Neural cell (in vitro differentiated cells): ENCODE data around the gene TOPBP1. TPM values are rescaled to one million over a fixed set of nuclear protein-coding genes. Genes with fewer than 3 reads are reported as not detected.

ENCODE experiments used
- H2AFZ ChIP-seq: fragments of 200-600, 300-800 bp; sonication (generic), shearing (Covaris generic); 2 replicates; pipeline ENCODE4 v1.6.0; 2014; ENCODE audit warnings: low read depth, mild to moderate bottlenecking, antibody characterized with exemption, low read length, moderate library complexity
- H3F3A ChIP-seq: fragments of 200-600 bp; shearing (Covaris generic); 2 replicates; pipeline ENCODE4 v1.6.1; 2016; ENCODE audit warnings: mild to moderate bottlenecking, moderate library complexity, mixed read lengths, antibody characterized with exemption, low read length; ENCODE audit not compliant: insufficient read depth, poor library complexity, severe bottlenecking
- H3K27ac ChIP-seq: fragments of 200-600, 300-800 bp; sonication (generic), shearing (Covaris generic); 2 replicates; pipeline ENCODE4 v1.5.1; 2014; ENCODE audit warnings: mild to moderate bottlenecking, low read length, moderate library complexity
- H3K27me3 ChIP-seq: fragments of 300-800, 200-600 bp; sonication (generic), shearing (Covaris generic); 2 replicates; pipeline ENCODE4 v1.6.0; 2014; ENCODE audit warnings: mild to moderate bottlenecking, low read depth, low read length, moderate library complexity; ENCODE audit not compliant: insufficient read depth
- H3K36me3 ChIP-seq: fragments of 300-800, 200-600 bp; sonication (generic), shearing (Covaris generic); 2 replicates; pipeline ENCODE4 v1.5.1; 2014; ENCODE audit warnings: mild to moderate bottlenecking, antibody characterized with exemption, low read length, moderate library complexity; ENCODE audit not compliant: insufficient read depth
- H3K4me2 ChIP-seq: fragments of 300-800, 200-600 bp; sonication (generic), shearing (Covaris generic); 2 replicates; pipeline ENCODE4 v1.6.0; 2014; ENCODE audit warnings: mild to moderate bottlenecking, low read length
- H3K4me3 ChIP-seq: fragments of 300-800, 200-600 bp; sonication (generic), shearing (Covaris generic); 2 replicates; pipeline ENCODE4 v1.5.1; 2014; ENCODE audit warnings: mild to moderate bottlenecking, low read length, moderate library complexity
- H3K79me2 ChIP-seq: fragments of 200-600 bp; shearing (Covaris generic); replicated peaks from 2 replicates; pipeline ENCODE4 v1.6.0; 2014; ENCODE audit warnings: mild to moderate bottlenecking, low read length, moderate library complexity; ENCODE audit not compliant: insufficient read depth
- H3K9ac ChIP-seq: fragments of 300-800, 200-600 bp; sonication (generic), shearing (Covaris generic); 2 replicates; pipeline ENCODE4 v1.6.1; 2016; ENCODE audit warnings: mild to moderate bottlenecking, low read length, mixed read lengths
- H3K9me2 ChIP-seq: fragments of 200-600 bp; shearing (Covaris generic); 2 replicates; pipeline ENCODE4 v1.6.1; 2016; ENCODE audit warnings: mild to moderate bottlenecking, low read length, mixed read lengths; ENCODE audit not compliant: insufficient read depth
- H3K9me3 ChIP-seq: fragments of 200-600, 300-800 bp; sonication (generic), shearing (Covaris generic); 2 replicates; pipeline ENCODE4 v1.6.1; 2016; ENCODE audit warnings: mild to moderate bottlenecking, mixed run types, low read length, moderate library complexity, mixed read lengths
- H4K20me1 ChIP-seq: fragments of 200-600 bp; shearing (Covaris generic); 2 replicates; pipeline ENCODE4 v1.6.1; 2016; ENCODE audit warnings: mild to moderate bottlenecking, mixed run types; ENCODE audit not compliant: insufficient read depth
- EP300 ChIP-seq: fragments of 450-650 bp; conservative IDR thresholded peaks from 2 replicates; pipeline ENCODE4 v1.6.1; 2014; ENCODE audit warnings: antibody characterized with exemption, mild to moderate bottlenecking, moderate library complexity; ENCODE audit not compliant: poor library complexity, severe bottlenecking
- EZH2 ChIP-seq: fragments of 200-600, 300-800 bp; shearing (Covaris generic), sonication (generic); IDR thresholded peaks from 2 replicates; pipeline ENCODE4 v1.6.1; 2014; ENCODE audit warnings: antibody characterized with exemption, low read length, borderline replicate concordance, mild to moderate bottlenecking; ENCODE audit not compliant: insufficient read depth, poor library complexity, severe bottlenecking
- MXI1 ChIP-seq: fragments of 450-650 bp; conservative IDR thresholded peaks from 2 replicates; pipeline ENCODE4 v1.6.1; 2014; ENCODE audit warnings: antibody characterized with exemption, mild to moderate bottlenecking; ENCODE audit not compliant: poor library complexity, severe bottlenecking
- POLR2AphosphoS5 ChIP-seq: IDR thresholded peaks from 2 replicates; pipeline ENCODE4 v1.6.1; 2012
- RAD21 ChIP-seq: fragments of 450-650 bp; conservative IDR thresholded peaks from 2 replicates; pipeline ENCODE4 v1.6.1; 2014; ENCODE audit warnings: antibody characterized with exemption, mild to moderate bottlenecking, moderate library complexity
- SMC3 ChIP-seq: fragments of 450-650 bp; conservative IDR thresholded peaks from 2 replicates; pipeline ENCODE4 v1.6.1; 2014; ENCODE audit warnings: antibody characterized with exemption, mild to moderate bottlenecking, moderate library complexity; ENCODE audit not compliant: poor library complexity
- TAF1 ChIP-seq: IDR thresholded peaks from 2 replicates; pipeline ENCODE4 v1.6.1; 2012; ENCODE audit warnings: low read depth
- polyA plus RNA-seq: library from polyadenylated mRNA; depleted of rRNA; stranded (reverse); fragments of >200 nt; gene quantifications from 2 replicates; pipeline ENCODE4 v1.2.3, GENCODE V29; 2014
- TF ChIP-seq, protein P1 (sequence below): IDR thresholded peaks from 2 replicates; pipeline ENCODE4 v1.6.1; 2012; ENCODE audit warnings: borderline replicate concordance
- TF ChIP-seq, protein P2 (sequence below): fragments of 450-650 bp; IDR thresholded peaks from 2 replicates; pipeline ENCODE4 v1.5.1; 2014; ENCODE audit warnings: antibody characterized with exemption, mild to moderate bottlenecking, moderate library complexity; ENCODE audit not compliant: poor library complexity, severe bottlenecking

Gene TOPBP1
- polyA plus RNA-seq, 1 donor from 2014 or later, result 46.6 TPM

DNA sequence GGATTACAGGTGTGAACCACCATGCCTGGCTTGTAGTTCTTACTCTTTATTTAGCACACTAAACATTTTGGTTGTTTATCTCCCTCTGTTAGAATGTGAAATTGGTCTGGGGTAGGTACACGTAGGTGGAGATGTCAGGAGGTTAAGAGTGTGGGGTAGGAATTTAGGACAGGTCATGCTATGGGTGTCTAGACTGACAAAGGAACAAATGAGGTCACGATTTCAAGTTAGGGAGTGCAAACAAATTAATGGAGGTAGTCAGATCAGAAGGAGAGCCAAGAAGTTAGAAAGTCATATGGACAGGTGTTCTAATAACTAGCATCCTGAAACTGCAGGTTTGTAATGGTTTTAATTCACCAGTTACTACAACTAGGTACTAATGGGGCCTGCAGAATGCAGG, 68.5 kb downstream of the TOPBP1 start:
- Histone ChIP-seq H3K27ac (no peak overlapping the region), H3K4me2 (no peak overlapping the region), H3K9me2 (no peaks in the 10 kb centered on the region), H3K9me3 (no peaks in the 10 kb centered on the region), H3K27me3 (no peaks in the 10 kb centered on the region), H3F3A (no peaks in the 10 kb centered on the region), H3K36me3 (peaks cover under 1% of the 10 kb centered on the region), H4K20me1 (no peaks in the 10 kb centered on the region), H2AFZ (no peak overlapping the region), H3K4me3 (no peak overlapping the region), H3K79me2 (no peaks in the 10 kb centered on the region), H3K9ac (no peak overlapping the region)
- TF ChIP-seq EP300, result no peak
- no peak for TF ChIP-seq SMC3
- TF ChIP-seq, protein P1, sequence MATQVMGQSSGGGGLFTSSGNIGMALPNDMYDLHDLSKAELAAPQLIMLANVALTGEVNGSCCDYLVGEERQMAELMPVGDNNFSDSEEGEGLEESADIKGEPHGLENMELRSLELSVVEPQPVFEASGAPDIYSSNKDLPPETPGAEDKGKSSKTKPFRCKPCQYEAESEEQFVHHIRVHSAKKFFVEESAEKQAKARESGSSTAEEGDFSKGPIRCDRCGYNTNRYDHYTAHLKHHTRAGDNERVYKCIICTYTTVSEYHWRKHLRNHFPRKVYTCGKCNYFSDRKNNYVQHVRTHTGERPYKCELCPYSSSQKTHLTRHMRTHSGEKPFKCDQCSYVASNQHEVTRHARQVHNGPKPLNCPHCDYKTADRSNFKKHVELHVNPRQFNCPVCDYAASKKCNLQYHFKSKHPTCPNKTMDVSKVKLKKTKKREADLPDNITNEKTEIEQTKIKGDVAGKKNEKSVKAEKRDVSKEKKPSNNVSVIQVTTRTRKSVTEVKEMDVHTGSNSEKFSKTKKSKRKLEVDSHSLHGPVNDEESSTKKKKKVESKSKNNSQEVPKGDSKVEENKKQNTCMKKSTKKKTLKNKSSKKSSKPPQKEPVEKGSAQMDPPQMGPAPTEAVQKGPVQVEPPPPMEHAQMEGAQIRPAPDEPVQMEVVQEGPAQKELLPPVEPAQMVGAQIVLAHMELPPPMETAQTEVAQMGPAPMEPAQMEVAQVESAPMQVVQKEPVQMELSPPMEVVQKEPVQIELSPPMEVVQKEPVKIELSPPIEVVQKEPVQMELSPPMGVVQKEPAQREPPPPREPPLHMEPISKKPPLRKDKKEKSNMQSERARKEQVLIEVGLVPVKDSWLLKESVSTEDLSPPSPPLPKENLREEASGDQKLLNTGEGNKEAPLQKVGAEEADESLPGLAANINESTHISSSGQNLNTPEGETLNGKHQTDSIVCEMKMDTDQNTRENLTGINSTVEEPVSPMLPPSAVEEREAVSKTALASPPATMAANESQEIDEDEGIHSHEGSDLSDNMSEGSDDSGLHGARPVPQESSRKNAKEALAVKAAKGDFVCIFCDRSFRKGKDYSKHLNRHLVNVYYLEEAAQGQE, result no peak
- no peak for TF ChIP-seq EZH2
- TF ChIP-seq POLR2AphosphoS5, result no peak
- TF ChIP-seq, protein P2, sequence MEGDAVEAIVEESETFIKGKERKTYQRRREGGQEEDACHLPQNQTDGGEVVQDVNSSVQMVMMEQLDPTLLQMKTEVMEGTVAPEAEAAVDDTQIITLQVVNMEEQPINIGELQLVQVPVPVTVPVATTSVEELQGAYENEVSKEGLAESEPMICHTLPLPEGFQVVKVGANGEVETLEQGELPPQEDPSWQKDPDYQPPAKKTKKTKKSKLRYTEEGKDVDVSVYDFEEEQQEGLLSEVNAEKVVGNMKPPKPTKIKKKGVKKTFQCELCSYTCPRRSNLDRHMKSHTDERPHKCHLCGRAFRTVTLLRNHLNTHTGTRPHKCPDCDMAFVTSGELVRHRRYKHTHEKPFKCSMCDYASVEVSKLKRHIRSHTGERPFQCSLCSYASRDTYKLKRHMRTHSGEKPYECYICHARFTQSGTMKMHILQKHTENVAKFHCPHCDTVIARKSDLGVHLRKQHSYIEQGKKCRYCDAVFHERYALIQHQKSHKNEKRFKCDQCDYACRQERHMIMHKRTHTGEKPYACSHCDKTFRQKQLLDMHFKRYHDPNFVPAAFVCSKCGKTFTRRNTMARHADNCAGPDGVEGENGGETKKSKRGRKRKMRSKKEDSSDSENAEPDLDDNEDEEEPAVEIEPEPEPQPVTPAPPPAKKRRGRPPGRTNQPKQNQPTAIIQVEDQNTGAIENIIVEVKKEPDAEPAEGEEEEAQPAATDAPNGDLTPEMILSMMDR, result no peak

DNA sequence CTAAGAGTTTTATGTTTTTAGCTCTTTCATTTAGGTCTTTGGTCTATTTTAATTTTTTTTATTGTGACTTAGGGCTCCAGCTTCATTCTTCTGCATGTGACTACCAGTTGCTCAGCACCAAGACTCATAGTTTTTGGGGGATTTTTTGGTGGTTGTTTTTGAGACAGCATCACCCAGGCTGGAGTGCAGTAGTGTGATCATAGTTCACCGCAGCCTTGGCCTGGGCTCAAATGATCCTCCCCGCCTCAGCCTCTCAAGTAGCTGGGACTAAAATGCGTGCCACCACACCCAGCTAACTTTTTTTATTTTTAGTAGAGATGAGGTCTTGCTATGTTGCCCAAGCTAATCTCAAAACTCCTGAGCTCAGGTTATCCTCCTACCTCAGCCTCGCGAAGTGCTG, 68.9 kb downstream of the TOPBP1 start:
- no peak overlapping the region for H2AFZ ChIP-seq
- no peak overlapping the region for H3K9ac ChIP-seq
- no peak overlapping the region for H3K27ac ChIP-seq
- no peak overlapping the region for H3K4me2 ChIP-seq
- TF ChIP-seq MXI1 (no peak), SMC3 (no peak), EP300 (no peak), TAF1 (no peak), POLR2AphosphoS5 (no peak), EZH2 (no peak), RAD21 (no peak)
- TF ChIP-seq, protein P2, result no peak
- TF ChIP-seq, protein P1, result no peak
- no peaks in the 10 kb centered on the region for H3F3A ChIP-seq
- no peaks in the 10 kb centered on the region for H3K9me3 ChIP-seq
- H3K9me2 ChIP-seq, result no peaks in the 10 kb centered on the region
- H3K27me3 ChIP-seq, result no peaks in the 10 kb centered on the region
- H3K4me3 ChIP-seq, result no peak overlapping the region
- H4K20me1 ChIP-seq, result no peaks in the 10 kb centered on the region
- H3K79me2 ChIP-seq, result no peaks in the 10 kb centered on the region
- peaks cover 4% of the 10 kb centered on the region for H3K36me3 ChIP-seq
